ENCODE results near the gene ALG1L2. TPM values are rescaled to one million over a fixed set of nuclear protein-coding genes. Genes with fewer than 3 reads are reported as not detected.
"Not testable (repeated sequence)": the region's sequence is repeated elsewhere in the genome, so short reads cannot be mapped to it uniquely, and the experiment has no call there.

The ALG1L2 gene
- polyA plus RNA-seq, 12 donors, result 0.88 to 3.9 (median 1.7) TPM; not detected in 2

DNA sequence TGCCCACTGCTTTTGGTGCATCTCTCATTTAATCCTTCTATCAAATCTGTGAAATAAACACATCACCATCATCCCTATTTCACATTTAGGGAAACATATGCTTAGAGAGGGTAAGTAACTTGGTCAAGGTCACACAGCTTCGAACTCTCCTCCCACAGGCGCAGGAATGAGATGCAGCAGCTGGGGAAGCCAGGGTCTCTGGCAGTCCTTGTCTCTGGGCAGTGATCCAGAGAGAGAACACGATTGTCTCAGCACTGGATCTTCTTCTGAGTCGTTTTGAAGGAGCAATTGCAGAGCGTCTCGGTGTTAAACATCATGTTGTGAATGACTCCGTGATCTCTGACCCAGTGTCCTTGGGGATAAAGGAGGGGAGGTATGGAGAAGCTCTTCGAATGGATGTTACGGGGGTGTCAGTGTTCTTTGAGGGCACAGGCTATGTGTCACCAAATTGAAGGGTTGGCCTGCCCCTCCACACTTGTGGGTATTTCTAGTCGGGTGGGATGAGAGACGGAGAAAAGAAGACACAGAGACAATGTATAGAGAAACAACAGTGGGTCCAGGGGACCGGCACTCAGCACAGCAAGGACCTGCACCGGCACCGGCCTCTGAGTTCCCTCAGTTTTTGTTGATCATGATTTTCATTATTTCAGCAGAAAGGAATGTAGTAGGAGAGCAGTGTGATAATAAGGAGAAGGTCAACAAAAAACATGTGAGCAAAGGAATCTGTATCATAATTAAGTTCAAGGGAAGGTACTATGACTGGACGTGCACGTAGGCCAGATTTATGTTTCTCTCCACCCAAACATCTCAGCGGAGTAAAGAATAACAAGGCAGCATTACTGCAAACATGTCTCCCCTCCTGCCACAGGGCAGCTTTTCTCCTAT lies 41.5 kb downstream of the ALG1L2 start:
- not testable (repeated sequence) for DNase-seq

GRCh38 chr3:130125406-130125805 lies 43.8 kb downstream of the ALG1L2 start:
- DNase-seq, result not testable (repeated sequence)

DNA sequence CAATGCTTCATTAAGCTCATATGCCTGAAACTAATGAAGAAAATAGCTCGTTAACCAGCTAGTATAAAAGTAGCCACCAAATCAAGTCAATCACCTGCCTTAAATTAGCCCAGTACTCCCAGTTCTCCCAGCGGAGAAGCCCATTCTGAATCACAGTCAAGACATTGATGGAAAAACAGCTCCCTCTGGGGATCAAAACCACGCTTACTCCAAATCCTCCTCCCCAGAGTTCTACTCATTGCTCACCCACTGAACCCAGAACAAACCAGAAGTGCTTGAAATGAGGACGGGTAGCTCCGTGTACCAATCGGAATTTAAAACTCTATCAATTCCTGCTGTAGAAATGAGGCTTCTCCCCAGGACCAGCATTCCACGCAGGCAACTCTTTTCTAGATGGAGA lies 54.7 kb downstream of the ALG1L2 start:
- DNase-seq, result not testable (repeated sequence)

- not testable (repeated sequence) for DNase-seq
These were observed 56.1 kb downstream of the ALG1L2 start for GRCh38 chr3:130137685-130138084.

DNA sequence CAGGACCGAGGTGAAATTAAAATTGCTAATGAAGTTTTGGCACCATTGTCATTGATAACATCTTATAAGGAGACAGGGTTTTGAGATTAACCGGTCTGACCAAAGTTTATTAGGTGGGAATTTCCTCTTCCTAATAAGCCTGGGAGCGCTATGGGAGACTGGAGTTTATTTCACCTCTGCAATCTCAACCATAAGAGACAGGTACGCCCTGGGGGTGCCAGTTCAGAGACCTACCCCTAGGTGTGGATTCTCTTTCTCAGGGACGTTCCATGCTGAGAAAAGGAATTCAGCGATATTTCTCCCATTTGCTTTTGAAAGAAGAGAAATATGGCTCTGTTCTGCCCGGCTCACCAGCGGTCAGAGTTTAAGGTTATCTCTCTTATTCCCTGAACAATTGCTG lies 57.4 kb downstream of the ALG1L2 start:
- DNase-seq, result not testable (repeated sequence)

DNA sequence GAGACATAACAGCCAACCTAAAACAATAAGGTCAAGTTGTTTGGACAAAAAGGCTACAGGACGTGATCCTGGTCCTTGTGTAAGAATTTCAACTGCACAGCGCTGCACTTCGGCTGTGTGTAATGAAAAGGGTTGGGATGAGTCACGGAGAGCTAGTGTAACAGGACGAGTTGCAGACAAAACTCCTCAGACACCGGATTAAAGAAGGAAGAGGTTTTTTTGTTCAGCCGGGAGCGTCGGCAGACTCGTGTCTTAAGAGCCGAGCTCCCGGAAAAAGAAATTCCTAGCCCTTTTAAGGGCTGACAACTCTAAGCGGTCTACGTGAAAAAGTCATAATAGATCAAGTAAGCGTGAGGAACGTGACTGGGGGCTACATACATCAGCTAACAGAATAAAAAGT lies 59.1 kb downstream of the ALG1L2 start:
- DNase-seq, result not testable (repeated sequence)

- not testable (repeated sequence) for DNase-seq
These were observed 62.2 kb downstream of the ALG1L2 start for GRCh38 chr3:130143648-130144327.

- DNase-seq, result not testable (repeated sequence)
These were observed 62.7 kb downstream of the ALG1L2 start for GRCh38 chr3:130144328-130144650.

DNA sequence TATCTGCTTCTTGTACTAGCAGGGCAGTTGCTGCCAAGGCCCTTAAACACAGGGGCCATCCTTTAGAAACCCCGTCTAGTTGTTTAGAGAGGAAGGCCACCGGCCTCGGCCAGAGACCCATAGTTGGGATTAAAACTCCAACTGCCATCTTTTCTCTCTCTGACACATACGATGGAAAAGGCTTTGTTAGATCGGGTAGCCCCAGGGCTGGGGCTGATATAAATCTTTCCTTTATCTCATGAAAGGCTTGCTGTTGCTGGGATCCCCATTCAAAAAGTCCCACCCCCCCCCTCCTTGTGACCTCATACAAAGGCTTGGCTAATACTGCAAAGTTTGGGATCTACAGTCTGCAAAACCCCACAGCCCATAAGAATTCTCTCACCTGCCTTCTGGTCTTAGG lies 63.8 kb downstream of the ALG1L2 start:
- not testable (repeated sequence) for DNase-seq

- not testable (repeated sequence) for DNase-seq
These were observed 64.8 kb downstream of the ALG1L2 start for GRCh38 chr3:130146465-130146864.

Other genes starting within 250 kb of the ALG1L2 start
- gene TMCC1, start 188.1 kb upstream of the ALG1L2 start, polyA plus RNA-seq (ENCODE audit: insufficient read length in 12 of 12), result 10 to 100 TPM in 11 of 12 donors, not detected in 1; 23.3 to 51.6 (median 36.9) TPM
- gene TRH, start 107.1 kb upstream of the ALG1L2 start, polyA plus RNA-seq (ENCODE audit: insufficient read length in 12 of 12), result under 1 TPM in 9 of 12 donors, not detected in 3; 0.27 to 0.97 (median 0.36) TPM

Measured in muscle of arm (tissue), 12 donors.